HG03521 (cell line): Measurements from ENCODE around the gene S1PR4.

Experiments
- ATAC-seq: cut with Tn5 transposase; IDR thresholded peaks from one replicate; pipeline ENCODE4 v1.9.1; 2021; ENCODE audit warnings: mild to moderate bottlenecking, moderate library complexity; ENCODE audit not compliant: unreplicated experiment

S1PR4 gene

DNA sequence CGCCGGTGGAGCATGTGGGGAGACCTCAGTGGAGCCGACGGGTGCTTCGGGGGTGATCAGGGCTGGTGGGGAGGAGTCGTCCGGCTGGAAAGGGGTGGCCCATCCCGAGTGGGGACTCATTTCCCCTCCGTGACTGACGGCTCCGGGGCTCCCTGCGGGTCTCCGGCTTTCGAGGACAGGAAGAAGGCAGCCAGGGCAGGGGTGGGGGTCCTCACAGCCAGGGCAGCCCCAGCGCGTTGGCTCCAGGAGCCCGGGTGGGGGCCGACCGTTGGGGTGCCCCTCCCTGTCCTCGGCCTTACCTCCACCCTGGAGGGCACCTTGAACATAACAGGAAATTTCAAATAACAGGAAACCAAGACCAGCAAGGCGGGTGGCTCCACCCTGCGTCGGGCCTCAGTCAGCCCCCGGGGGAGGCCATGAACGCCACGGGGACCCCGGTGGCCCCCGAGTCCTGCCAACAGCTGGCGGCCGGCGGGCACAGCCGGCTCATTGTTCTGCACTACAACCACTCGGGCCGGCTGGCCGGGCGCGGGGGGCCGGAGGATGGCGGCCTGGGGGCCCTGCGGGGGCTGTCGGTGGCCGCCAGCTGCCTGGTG, at the start of gene S1PR4:
TSS of gene S1PR4 (plus strand) at position 393 of the 596 bp plus-strand sequence. CDS start at position 417, 24 bp downstream.
- ATAC-seq, result peak; percentile 35

GRCh38 chr19:3129112-3129511, 49.5 kb upstream of the S1PR4 start:
- no peak for ATAC-seq

DNA sequence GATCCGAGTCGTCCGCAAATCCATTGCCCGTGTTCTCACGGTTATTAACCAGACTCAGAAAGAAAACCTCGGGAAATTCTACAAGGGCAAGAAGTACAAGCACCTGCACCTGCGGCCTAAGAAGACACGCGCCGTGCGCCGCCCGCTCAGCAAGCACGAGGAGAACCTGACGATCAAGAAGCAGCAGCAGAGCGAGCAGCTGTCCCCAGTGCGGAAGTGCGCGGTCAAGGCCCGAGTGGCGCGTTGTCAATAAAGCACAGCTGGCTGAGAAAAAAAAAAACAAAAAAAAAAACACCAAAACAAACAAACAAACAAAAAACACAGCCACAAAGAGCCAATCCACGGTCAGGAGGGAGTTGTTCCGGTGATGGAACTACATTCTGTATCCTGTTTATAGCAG, 47.4 kb upstream of the S1PR4 start:
- ATAC-seq, result no peak

DNA sequence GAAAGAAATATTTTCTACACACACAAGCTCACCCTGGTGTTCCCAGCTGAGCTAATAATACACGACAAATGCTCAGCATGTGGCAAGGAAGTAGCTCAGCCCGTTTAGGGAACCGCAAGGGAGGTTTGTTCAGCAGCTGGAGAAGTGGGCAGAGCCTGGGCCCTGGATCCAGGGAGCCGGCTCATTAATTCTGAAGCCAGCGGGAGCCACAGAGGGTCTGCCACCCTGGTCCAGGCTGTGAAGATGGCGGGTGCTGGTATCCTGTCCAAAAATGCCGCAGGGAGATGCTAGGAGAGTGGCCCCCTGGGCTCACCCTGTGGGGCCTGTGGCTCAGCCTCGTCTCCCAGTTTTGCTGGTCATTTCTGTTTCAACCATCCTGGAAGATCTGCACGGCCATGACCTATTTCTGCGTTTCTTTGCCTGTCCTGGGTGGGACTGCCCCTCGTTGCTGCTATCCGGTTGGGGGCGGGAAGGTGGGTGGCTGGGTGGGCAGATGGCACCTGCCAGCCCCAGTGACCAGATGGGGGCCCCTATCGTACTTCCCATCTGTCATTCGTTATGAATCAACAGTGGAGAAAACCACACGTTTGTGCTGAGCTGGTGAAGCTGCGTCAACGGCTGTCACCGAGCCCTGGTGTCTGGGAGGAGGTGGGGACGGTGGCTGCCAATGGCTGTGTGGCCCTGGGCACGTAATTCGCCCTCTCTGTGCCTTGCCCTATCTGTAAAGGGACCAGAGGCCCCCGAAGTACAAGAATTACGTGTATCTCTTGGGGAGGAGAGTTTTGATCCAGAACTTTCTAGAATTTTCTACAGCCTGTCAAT, 45.4 kb upstream of the S1PR4 start:
- ATAC-seq, result no peak

DNA sequence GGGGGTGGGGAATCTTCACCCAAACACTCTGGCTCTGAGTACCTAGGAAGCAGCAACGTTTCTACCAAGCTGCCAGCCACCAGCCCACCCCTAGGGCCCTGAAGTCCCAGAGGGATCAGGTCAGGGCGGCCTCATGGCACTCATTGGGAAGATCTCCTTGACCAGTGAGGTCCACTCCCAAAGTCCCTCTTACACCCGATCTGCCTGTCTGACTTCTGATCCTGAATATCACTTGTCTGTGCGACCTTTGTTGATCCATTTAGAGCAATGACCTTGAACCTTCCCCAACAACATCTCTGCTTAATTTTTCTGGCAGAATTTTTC, 44.8 kb upstream of the S1PR4 start:
- no peak for ATAC-seq

GRCh38 chr19:3135961-3136683, 42.4 kb upstream of the S1PR4 start, which contains the start of gene GNA15:
TSS of gene GNA15 (plus strand) at chr19:3136033. CDS start at chr19:3136451, 418 bp downstream.
- no peak for ATAC-seq

GRCh38 chr19:3136684-3137055, 41.9 kb upstream of the S1PR4 start:
- no peak for ATAC-seq

DNA sequence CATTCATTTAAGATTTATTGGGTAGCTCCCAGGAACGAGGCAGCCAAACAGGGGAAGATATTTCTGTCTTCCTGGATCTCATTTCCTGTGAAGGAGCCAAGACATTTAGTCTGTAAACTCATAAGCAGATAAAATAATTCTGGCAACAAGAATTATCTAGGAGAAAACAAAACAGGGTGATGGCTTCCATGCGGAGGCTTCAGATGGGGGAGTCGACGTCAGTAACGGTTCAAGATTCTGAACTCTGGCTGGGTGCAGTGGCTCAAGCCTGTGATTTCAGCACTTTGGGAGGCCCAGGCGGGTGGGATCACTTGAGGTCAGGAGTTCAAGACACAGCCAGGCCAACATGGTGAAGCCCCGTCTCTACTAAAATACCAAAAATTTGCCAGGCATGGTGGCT, 41.5 kb upstream of the S1PR4 start:
- ATAC-seq, result no peak

DNA sequence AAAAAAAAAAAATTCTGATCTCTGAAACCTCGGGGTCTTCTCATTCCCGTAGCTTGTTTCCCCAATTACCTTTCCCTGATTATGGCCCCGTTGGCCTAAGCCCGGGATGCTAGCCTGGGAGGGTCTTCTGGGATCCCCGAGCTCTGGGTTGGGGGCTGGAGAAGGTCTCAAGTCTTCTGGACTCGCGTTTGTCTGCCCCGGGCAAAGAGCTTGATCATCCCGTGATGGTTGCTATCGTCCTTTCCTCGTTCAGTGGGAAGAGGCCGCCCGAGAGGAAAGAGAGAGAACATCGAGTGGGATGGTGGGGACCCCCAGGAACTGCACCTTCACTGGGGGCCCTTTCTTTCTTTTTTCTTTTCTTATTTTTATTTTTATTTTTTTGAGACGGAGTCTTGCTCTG, 40.3 kb upstream of the S1PR4 start:
- no peak for ATAC-seq

- no peak for ATAC-seq
Observed at GRCh38 chr19:3140667-3141038, 37.9 kb upstream of the S1PR4 start.

DNA sequence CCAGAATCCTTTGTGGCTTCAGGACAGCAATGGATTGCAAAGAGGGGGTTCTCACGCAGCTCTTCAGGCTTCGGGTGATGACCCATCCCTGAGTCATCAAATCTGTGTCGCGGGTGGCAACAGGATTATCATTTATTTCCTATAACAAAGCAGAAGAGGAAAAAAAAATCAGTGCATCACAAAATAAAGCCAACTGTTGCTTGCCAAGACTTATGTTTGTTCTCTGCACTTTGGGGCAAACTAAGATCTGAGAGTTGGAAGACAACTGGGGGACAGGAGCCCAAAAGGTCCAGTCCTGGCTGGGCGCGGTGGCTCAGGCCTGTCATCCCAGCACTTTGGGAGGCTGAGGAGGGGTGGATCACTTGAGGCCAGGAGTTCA, 36.3 kb upstream of the S1PR4 start:
- ATAC-seq, result no peak

GRCh38 chr19:3142781-3143337, 35.7 kb upstream of the S1PR4 start:
- no peak for ATAC-seq

GRCh38 chr19:3145909-3146676, 32.5 kb upstream of the S1PR4 start:
- no peak for ATAC-seq

DNA sequence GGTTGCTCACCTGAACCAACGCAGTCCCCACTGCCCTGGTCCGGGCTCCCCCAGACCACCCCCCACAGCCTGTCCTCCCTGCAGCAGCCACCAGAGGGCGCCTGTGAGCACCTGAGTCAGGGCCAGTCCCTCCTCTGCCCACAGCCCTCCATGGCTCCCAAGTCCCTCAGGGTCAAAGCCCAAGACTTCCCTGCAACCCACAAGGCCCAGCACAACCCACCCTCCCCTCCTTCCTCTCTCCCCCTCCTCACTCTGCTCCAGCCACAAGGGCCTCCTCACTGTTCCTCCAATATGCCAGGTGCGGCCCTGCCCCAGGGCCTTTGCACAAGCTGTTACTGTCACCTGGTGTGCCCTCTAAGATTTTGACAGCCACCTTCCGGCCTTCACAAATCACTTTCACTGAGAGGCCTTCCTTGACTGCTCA, 31.9 kb upstream of the S1PR4 start:
- no peak for ATAC-seq

GRCh38 chr19:3148503-3148902, 30.1 kb upstream of the S1PR4 start:
- no peak for ATAC-seq

DNA sequence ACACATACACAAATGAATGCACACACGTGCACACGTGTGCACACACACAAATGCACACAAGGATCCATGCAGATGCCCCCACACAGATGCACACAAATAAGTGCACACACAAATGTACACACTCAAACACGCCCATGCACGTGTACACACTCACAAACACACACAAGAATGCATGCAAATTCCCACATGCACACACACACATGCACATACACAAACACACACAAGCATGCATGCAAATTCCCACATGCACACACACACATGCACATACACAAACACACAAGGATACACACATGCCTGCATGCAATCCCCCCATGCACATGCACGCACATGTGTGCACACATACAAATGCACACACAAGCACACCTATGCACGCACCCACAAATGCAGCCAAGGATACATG, 29.5 kb upstream of the S1PR4 start:
- no peak for ATAC-seq

DNA sequence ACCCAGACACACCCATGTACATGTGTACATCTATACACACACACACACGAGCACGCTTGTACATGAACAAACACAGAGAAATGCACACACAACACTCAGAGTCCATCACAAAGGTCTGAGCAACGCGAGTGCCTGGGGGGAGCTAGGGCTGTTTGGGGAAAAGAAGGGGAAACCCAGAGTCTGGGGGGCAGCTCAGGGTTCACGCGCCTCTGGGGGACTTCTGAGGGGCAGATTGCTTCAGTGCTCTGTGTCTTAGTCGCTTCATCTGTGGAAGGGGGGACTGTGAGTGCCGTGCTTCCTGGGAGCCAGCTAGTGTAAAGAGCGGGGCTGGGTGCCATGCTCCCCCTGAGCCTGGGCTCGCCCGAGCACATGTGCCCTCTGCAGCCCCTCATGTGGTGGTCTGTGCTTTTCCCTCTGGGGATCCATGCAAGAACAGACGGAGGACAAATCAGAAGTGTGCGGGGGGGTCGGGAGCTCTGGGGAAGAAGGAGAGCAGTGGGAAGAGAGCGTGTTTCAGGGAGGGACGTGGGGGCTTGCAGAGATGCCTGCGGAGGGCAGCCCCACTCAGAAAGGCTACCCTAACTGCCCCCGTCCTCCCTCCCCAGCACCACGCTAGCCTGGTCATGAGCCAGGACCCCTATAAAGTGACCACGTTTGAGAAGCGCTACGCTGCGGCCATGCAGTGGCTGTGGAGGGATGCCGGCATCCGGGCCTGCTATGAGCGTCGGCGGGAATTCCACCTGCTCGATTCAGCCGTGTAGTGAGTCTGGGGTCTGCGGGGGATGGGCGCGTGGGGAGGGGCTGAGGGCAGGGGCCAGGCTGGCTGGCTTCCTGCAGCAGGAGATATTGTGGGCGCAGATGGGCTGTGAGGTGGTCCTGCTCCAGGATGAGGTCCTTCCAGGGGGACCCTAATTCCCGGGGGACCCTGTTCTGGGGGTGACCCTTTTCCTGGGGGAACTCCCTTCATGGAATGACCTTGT, 28.8 kb upstream of the S1PR4 start:
- no peak for ATAC-seq

DNA sequence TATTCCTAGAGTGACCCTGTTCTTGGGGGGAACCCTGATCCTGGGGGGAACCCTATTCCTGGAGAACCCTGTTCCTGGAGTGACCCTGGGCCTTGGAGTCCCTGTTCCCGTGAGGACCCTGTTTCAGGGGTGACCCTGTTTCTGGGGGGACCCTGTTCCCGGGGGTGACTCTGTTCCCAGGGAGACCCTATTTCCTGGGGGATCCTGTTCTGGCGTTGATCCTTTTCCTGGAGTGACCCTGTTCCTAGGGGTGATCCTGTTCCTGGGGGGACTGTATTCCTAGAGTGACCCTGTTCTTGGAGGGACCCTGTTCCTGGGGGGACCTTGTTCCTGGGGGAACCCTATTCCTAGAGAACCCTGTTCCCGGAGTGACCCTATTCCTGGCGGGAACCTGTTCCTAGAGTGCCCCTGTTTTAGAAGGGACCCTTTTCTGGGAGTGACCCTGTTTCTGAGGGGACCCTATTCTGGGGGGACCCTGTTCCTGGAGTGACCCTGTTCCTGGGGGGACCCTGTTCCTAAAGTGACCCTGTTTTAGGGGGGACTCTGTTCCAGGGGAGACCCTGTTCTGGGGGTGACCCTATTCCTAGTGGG, 27.7 kb upstream of the S1PR4 start:
- no peak for ATAC-seq
